K562 (cell line): ENCODE measurements around the gene EFNA5. TPM values are rescaled to one million over a fixed set of nuclear protein-coding genes. Genes with fewer than 3 reads are reported as not detected.

ENCODE experiments used
- ATAC-seq: fragments of 200-7000 bp; cut with Tn5 transposase; 3 replicates; pipeline ENCODE4 v1.9.1; 2020; ENCODE audit warnings: moderate library complexity
- BruUV-seq: library from RNA; stranded (reverse); fragments of 400-500 nt; replicated peaks from 2 replicates; lab custom pipeline; 2021; lab: Mats Ljungman, UMichigan
- CTCF ChIA-PET: fragments of 300-600 bp; formaldehyde crosslinking; extraction: SDS; loops from one replicate; lab custom pipeline; 2021; ENCODE audit warnings: low intra/inter-chr PET ratio; lab: Yijun Ruan, JAX
- POLR2A ChIA-PET: fragments of 300-600, 350-650 bp; sonication (Branson Sonifier 250); formaldehyde crosslinking; extraction: SDS; loops from one replicate; lab custom pipeline; 2021; ENCODE audit warnings: antibody characterized with exemption, inconsistent platforms; lab: Yijun Ruan, JAX
- DNase-seq, 4 experiments: peaks; one replicate each; pipeline versions ENCODE4 v3.0.0 to v3.0.0-alpha.2; 2011 to 2018; ENCODE audit warnings: low spot score in 3 of 4, mixed read lengths in 3 of 4; ENCODE audit errors: extremely low read depth in 1 of 4
- FAIRE-seq: peaks from 2 replicates; lab custom pipeline; 2011; peaks lifted over from hg19 to GRCh38; lab: Jason Lieb, UNC
- H2AFZ ChIP-seq: 2 replicates; pipeline ENCODE4 v1.6.0; 2011; ENCODE audit warnings: low read depth, low read length, control low read depth, inconsistent platforms
- H3K27ac ChIP-seq: fragments of 200-600 bp; 3 replicates; pipeline ENCODE4 v1.8.0; 2011; ENCODE audit warnings: low read depth, mild to moderate bottlenecking, control low read depth, inconsistent platforms, low read length, moderate library complexity, mixed read lengths; ENCODE audit errors: extremely low read depth
- H3K27me3 ChIP-seq, 2 experiments: fragments of 300-600 bp in 1 of 2; 2 replicates in 1 of 2; 3 replicates in 1 of 2; pipeline versions ENCODE4 v1.6.0 to v1.8.0; 2011; ENCODE audit warnings: inconsistent platforms in 2 of 2, low read length in 2 of 2, mild to moderate bottlenecking in 1 of 2, mixed read lengths in 1 of 2, moderate library complexity in 1 of 2; ENCODE audit not compliant: control insufficient read depth in 2 of 2, insufficient read depth in 2 of 2
- H3K36me3 ChIP-seq: fragments of 300-600 bp; 3 replicates; pipeline ENCODE4 v1.8.0; 2011; ENCODE audit warnings: mild to moderate bottlenecking, low read length, inconsistent platforms; ENCODE audit not compliant: control insufficient read depth, insufficient read depth
- H3K4me1 ChIP-seq, 2 experiments: fragments of 200-600 bp in 1 of 2; replicated peaks in 1 of 2; 2 replicates in 1 of 2; 3 replicates in 1 of 2; pipeline versions ENCODE4 v1.5.1 to v1.8.0; 2011; ENCODE audit warnings: inconsistent platforms in 2 of 2, low read length in 2 of 2, mild to moderate bottlenecking in 1 of 2, mixed read lengths in 1 of 2, moderate library complexity in 1 of 2; ENCODE audit not compliant: control insufficient read depth in 2 of 2, insufficient read depth in 2 of 2
- H3K4me2 ChIP-seq: 2 replicates; pipeline ENCODE4 v1.6.1; 2011; ENCODE audit warnings: low read length, control low read depth, inconsistent platforms, mixed read lengths; ENCODE audit not compliant: insufficient read depth
- H3K4me3 ChIP-seq: fragments of 200-600 bp; sonication (generic), shearing (Covaris generic); 2 replicates; pipeline ENCODE4 v1.5.1; 2016; ENCODE audit warnings: control low read depth, inconsistent platforms
- H3K79me2 ChIP-seq: fragments of 200-600 bp; 3 replicates; pipeline ENCODE4 v1.8.0; 2011; ENCODE audit warnings: low read length, inconsistent platforms; ENCODE audit not compliant: control insufficient read depth, insufficient read depth
- H3K9ac ChIP-seq, 2 experiments: 2 replicates each; pipeline versions ENCODE4 v1.6.0 to v1.6.1; 2011; ENCODE audit warnings: low read depth in 2 of 2, low read length in 2 of 2, control low read depth in 1 of 2, inconsistent platforms in 1 of 2, mild to moderate bottlenecking in 1 of 2, mixed read lengths in 1 of 2; ENCODE audit not compliant: insufficient read depth in 1 of 2
- H3K9me1 ChIP-seq: one replicate; pipeline ENCODE4 v1.6.0; 2011; ENCODE audit warnings: inconsistent platforms, mild to moderate bottlenecking, low read length, moderate library complexity; ENCODE audit not compliant: control insufficient read depth, insufficient read depth
- H3K9me3 ChIP-seq: replicated peaks from 2 replicates; pipeline ENCODE4 v1.5.1; 2011; ENCODE audit warnings: low read depth, low read length, inconsistent platforms; ENCODE audit not compliant: control insufficient read depth, insufficient read depth
- H4K20me1 ChIP-seq: replicated peaks from 2 replicates; pipeline ENCODE4 v1.6.1; 2011; ENCODE audit warnings: low read length, inconsistent platforms, mixed read lengths; ENCODE audit not compliant: control insufficient read depth, insufficient read depth
- CHCHD3 ChIP-seq: fragments of 250-450 bp; sonication (Bioruptor Pico); IDR thresholded peaks from 2 replicates; pipeline ENCODE4 v2.1.2; 2022; ENCODE audit warnings: mild to moderate bottlenecking
- GATAD2B ChIP-seq: fragments of 450-650 bp; IDR thresholded peaks from 2 replicates; pipeline ENCODE4 v1.6.1; 2017; ENCODE audit warnings: mild to moderate bottlenecking, borderline replicate concordance
- MEF2A ChIP-seq: IDR thresholded peaks from 2 replicates; pipeline ENCODE4 v1.6.1; 2011; ENCODE audit warnings: low read depth, mild to moderate bottlenecking, low read length, moderate library complexity; ENCODE audit not compliant: control insufficient read depth
- PRMT5 ChIP-seq: sonication (generic); formaldehyde crosslinking; IDR thresholded peaks from 2 replicates; pipeline ENCODE4 v1.5.0; 2020; ENCODE audit warnings: missing genetic modification reagents
- SMAD1 ChIP-seq: fragments of 150-350 bp; IDR thresholded peaks from 2 replicates; pipeline ENCODE4 v1.6.1; 2014; ENCODE audit warnings: low read length, low read depth; ENCODE audit not compliant: partially characterized antibody
- TAF9B ChIP-seq: fragments of 450-650 bp; IDR thresholded peaks from 2 replicates; pipeline ENCODE4 v1.6.1; 2018; ENCODE audit warnings: mild to moderate bottlenecking; ENCODE audit not compliant: partially characterized antibody
- ZNF436 ChIP-seq: fragments of 250-450, 450-650 bp; sonication (Bioruptor Pico); formaldehyde crosslinking; IDR thresholded peaks from 2 replicates; pipeline ENCODE4 v1.7.0; 2020; ENCODE audit warnings: mild to moderate bottlenecking
- ZNF639 ChIP-seq, 2 experiments: fragments of 200-800 bp in 1 of 2; sonication (Bioruptor generic) in 1 of 2; sonication (generic) in 1 of 2; formaldehyde crosslinking in 1 of 2; IDR thresholded peaks in 1 of 2; conservative IDR thresholded peaks in 1 of 2; 2 replicates each; pipeline versions ENCODE4 v1.5.0 to v1.6.1; 2016 to 2020; ENCODE audit warnings: missing compliant biosample characterization in 1 of 2, missing genetic modification characterization in 1 of 2, missing genetic modification reagents in 1 of 2
- ZNF75A ChIP-seq: fragments of 450-650 bp; formaldehyde crosslinking; IDR thresholded peaks from 2 replicates; pipeline ENCODE4 v1.4.0; 2020; ENCODE audit warnings: mild to moderate bottlenecking
- WGBS: fragments of 100-300 bp; shearing (Covaris generic); methylation state at CpG from one replicate; pipeline ENCODE4 v1.1.6; 2016; ENCODE audit warnings: low coverage, mixed read lengths; ENCODE audit not compliant: insufficient coverage; ENCODE audit errors: missing lambda C conversion rate; 5-methylcytosine and 5-hydroxymethylcytosine counted together
- in situ Hi-C: fragments of 300-500 bp; cut with MboI; formaldehyde crosslinking; loops from 4 replicates; pipeline ENCODE4 v1.15.0; 2018; ENCODE audit warnings: inconsistent platforms, mixed read lengths
- intact Hi-C: fragments of 100-400 bp; cut with micrococcal nuclease; formaldehyde crosslinking; loops from 2 replicates; pipeline ENCODE4 v1.14.2; 2022
- polyA plus RNA-seq, 8 experiments: library from polyadenylated mRNA; depleted of rRNA in 4 of 8; stranded (reverse) in 5 of 8; unstranded in 3 of 8; fragments of >200 nt; fragmentation: Nextera tagmentation in 2 of 8; fragmentation: Illumina TruSeq in 1 of 8; extraction: Ambion mirVana in 2 of 8; extraction: Trizol in 1 of 8; gene quantifications; 2 replicates each; pipeline versions ENCODE4 v1.2.1 to v1.2.3, GENCODE V29; 2011 to 2014; ENCODE audit warnings: inconsistent platforms in 1 of 8, missing spikeins in 1 of 8
- total RNA-seq, 7 experiments: library from RNA; depleted of rRNA in 6 of 7; stranded (reverse); fragments of >200 nt in 6 of 7; fragmentation: Illumina TruSeq in 2 of 7; extraction: Trizol in 2 of 7; gene quantifications; 2 replicates each; pipeline versions ENCODE4 v1.2.1 to v1.2.3, GENCODE V29; 2011 to 2021; ENCODE audit warnings: low replicate concordance in 1 of 7

EFNA5 gene
- total and polyA plus RNA-seq, 9 of the 15 experiments (the other 6 are each of a cell fraction or from before 2014, with no cell fraction given) = 0.20 TPM; not detected in 8

- H4K20me1 ChIP-seq = no peaks in the 10 kb centered on the region
- POLR2A ChIA-PET = no interaction called here
- FAIRE-seq (no peak), DNase-seq (no peak)
- no peak overlapping the region for H3K27ac ChIP-seq
- H3K27me3 ChIP-seq = no peaks in the 10 kb centered on the region
- no peak overlapping the region for H2AFZ ChIP-seq
- H3K36me3 ChIP-seq = no peaks in the 10 kb centered on the region
- H3K9me1 ChIP-seq = no peaks in the 10 kb centered on the region
- intact Hi-C loops = no loop called here
- H3K4me3 ChIP-seq = no peak overlapping the region
- H3K9ac ChIP-seq = no peak overlapping the region
- no peak for TF ChIP-seq ZNF436 (CRISPR knock-in tag)
- no peak for TF ChIP-seq CHCHD3 (CRISPR knock-in tag)
- TF ChIP-seq SMAD1 = no peak
- TF ChIP-seq GATAD2B = no peak
- no peak for TF ChIP-seq PRMT5 (CRISPR knock-in tag)
- TF ChIP-seq ZNF639 (CRISPR knock-in tag; conservative IDR thresholded peaks at IDR 0.05 in 1 of 2, IDR thresholded peaks at IDR 0.05 in 1 of 2) = no peak
- no peak for TF ChIP-seq TAF9B
- TF ChIP-seq MEF2A = no peak
- no peak for TF ChIP-seq ZNF75A (CRISPR knock-in tag)
- TF ChIP-seq, all 486 proteins: peak for 0
- CTCF ChIA-PET = no interaction called here
- Histone ChIP-seq H3K4me1 (no peaks in the 10 kb centered on the region), H3K79me2 (no peaks in the 10 kb centered on the region), H3K4me2 (no peak overlapping the region), H3K9me3 (no peaks in the 10 kb centered on the region)
- WGBS = 2% methylated on average over 7 of the region's 7 CpGs
- BruUV-seq = no TSS peak
- in situ Hi-C loops = no loop called here
- no peak for ATAC-seq
Observed at GRCh38 chr5:107634981-107635848, 35.5 kb downstream of the EFNA5 start.
